ENCODE data around the gene NRXN3. TPM values are rescaled to one million over a fixed set of nuclear protein-coding genes. Genes with fewer than 3 reads are reported as not detected.

NRXN3 gene
- total RNA-seq, 6 experiments from 2014 or later: 0.07 to 0.28 (median 0.11) TPM; not detected in 2

GRCh38 chr14:78657451-78657850 is 487.3 kb downstream of the NRXN3 start:
- Mint-ChIP-seq H3K27me3 (ENCODE audit: insufficient read depth) (no peaks in the 10 kb centered on the region), H3K27ac (no peak overlapping the region)

GRCh38 chr14:78664841-78665240 is 494.7 kb downstream of the NRXN3 start:
- TF ChIP-seq, protein P1, sequence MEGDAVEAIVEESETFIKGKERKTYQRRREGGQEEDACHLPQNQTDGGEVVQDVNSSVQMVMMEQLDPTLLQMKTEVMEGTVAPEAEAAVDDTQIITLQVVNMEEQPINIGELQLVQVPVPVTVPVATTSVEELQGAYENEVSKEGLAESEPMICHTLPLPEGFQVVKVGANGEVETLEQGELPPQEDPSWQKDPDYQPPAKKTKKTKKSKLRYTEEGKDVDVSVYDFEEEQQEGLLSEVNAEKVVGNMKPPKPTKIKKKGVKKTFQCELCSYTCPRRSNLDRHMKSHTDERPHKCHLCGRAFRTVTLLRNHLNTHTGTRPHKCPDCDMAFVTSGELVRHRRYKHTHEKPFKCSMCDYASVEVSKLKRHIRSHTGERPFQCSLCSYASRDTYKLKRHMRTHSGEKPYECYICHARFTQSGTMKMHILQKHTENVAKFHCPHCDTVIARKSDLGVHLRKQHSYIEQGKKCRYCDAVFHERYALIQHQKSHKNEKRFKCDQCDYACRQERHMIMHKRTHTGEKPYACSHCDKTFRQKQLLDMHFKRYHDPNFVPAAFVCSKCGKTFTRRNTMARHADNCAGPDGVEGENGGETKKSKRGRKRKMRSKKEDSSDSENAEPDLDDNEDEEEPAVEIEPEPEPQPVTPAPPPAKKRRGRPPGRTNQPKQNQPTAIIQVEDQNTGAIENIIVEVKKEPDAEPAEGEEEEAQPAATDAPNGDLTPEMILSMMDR (IDR thresholded peaks at IDR 0.05): no peak
- peaks cover 2% of the 10 kb centered on the region for H3K27me3 Mint-ChIP-seq (ENCODE audit: insufficient read depth)
- DNase-seq: no peak
- no peaks in the 10 kb centered on the region for H3K9me3 Mint-ChIP-seq
- H3K4me3 Mint-ChIP-seq: no peak overlapping the region
- no peak overlapping the region for H3K27ac Mint-ChIP-seq
- no peaks in the 10 kb centered on the region for H3K36me3 Mint-ChIP-seq (ENCODE audit: low read depth)
- no peaks in the 10 kb centered on the region for H3K4me1 Mint-ChIP-seq (ENCODE audit: low read depth)

More at GRCh38 chr14:78657451-78657850, 487.3 kb downstream of the NRXN3 start:
- Mint-ChIP-seq H3K4me3 (no peak overlapping the region), H3K4me1 (ENCODE audit: low read depth) (no peaks in the 10 kb centered on the region), H3K36me3 (ENCODE audit: low read depth) (no peaks in the 10 kb centered on the region), H3K9me3 (peaks cover 4% of the 10 kb centered on the region; the same call in 1 of the 2 replicates)
- DNase-seq: no peak
- TF ChIP-seq, protein P1 (IDR thresholded peaks at IDR 0.05): no peak

DNA sequence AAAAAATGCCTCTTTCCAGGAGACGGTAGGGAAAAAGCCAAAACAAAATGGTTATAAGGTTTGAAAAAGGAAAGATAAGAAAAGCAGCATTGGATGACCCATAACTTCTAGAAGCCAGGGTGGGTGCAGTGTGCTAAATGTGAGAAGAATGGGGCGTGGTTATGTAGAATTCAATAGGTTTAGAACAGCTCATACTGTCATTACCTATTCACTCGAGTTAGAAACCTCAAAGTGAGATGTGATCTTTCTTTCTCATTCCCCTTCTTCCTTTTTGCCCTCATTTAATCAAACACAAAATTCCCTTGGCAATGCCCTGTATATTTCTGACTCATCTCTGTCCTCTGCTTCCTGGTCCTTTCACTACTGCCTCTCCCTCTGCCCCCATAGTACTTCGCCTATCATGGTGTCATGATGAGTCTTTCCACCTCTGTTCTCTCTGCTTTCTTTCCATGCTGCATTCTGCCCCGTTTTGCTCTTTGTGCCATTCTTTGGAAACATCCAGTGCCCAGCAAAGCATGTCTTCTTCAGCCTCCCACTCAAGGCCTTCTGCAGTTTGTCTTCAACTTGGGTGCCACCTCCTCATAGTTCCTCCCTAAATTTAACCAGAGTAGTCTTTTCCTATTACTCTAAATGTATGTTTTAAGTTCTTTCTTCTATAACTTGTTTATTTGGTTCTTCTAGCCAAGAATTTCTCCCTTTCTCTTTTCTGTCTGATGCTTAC is 496.3 kb downstream of the NRXN3 start:
- no peak for DNase-seq
- Mint-ChIP-seq H3K9me3 (no peaks in the 10 kb centered on the region), H3K36me3 (ENCODE audit: low read depth) (no peaks in the 10 kb centered on the region), H3K4me1 (ENCODE audit: low read depth) (no peaks in the 10 kb centered on the region), H3K27ac (no peak overlapping the region), H3K27me3 (ENCODE audit: insufficient read depth) (peaks cover 2% of the 10 kb centered on the region), H3K4me3 (no peak overlapping the region)
- TF ChIP-seq, protein P1 (IDR thresholded peaks at IDR 0.05): no peak

- Mint-ChIP-seq H3K27me3 (ENCODE audit: insufficient read depth) (peaks cover 2% of the 10 kb centered on the region), H3K4me3 (no peak overlapping the region), H3K36me3 (ENCODE audit: low read depth) (no peaks in the 10 kb centered on the region), H3K27ac (no peak overlapping the region), H3K9me3 (no peaks in the 10 kb centered on the region), H3K4me1 (ENCODE audit: low read depth) (no peaks in the 10 kb centered on the region)
- DNase-seq: no peak
- TF ChIP-seq, protein P1 (IDR thresholded peaks at IDR 0.05): no peak
Observed at GRCh38 chr14:78667141-78667540, 497.0 kb downstream of the NRXN3 start.

- no peaks in the 10 kb centered on the region; the same call in 1 of the 2 replicates for H3K27me3 Mint-ChIP-seq (ENCODE audit: insufficient read depth)
- H3K4me3 Mint-ChIP-seq: no peak overlapping the region
- H3K9me3 Mint-ChIP-seq: peaks cover 4% of the 10 kb centered on the region; the same call in 1 of the 2 replicates
- no peaks in the 10 kb centered on the region for H3K4me1 Mint-ChIP-seq (ENCODE audit: low read depth)
- H3K36me3 Mint-ChIP-seq (ENCODE audit: low read depth): no peaks in the 10 kb centered on the region
- no peak for DNase-seq
- H3K27ac Mint-ChIP-seq: no peak overlapping the region
- TF ChIP-seq, protein P1 (IDR thresholded peaks at IDR 0.05): no peak; the same call in 1 of the 2 replicates
Observed at GRCh38 chr14:78673845-78674244, 503.7 kb downstream of the NRXN3 start.
